ENCODE measurements around the gene TJP2. TPM values are rescaled to one million over a fixed set of nuclear protein-coding genes. Genes with fewer than 3 reads are reported as not detected.

The TJP2 gene
- total and polyA plus RNA-seq, 10 of the 15 experiments (the other 5 are each of a cell fraction or from before 2014, with no cell fraction given), result 6.4 to 59.9 (median 29.7) TPM

DNA sequence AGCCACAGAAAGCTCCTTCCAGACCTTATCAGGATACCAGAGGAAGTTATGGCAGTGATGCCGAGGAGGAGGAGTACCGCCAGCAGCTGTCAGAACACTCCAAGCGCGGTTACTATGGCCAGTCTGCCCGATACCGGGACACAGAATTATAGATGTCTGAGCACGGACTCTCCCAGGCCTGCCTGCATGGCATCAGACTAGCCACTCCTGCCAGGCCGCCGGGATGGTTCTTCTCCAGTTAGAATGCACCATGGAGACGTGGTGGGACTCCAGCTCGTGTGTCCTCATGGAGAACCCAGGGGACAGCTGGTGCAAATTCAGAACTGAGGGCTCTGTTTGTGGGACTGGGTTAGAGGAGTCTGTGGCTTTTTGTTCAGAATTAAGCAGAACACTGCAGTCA lies 80.1 kb downstream of the TJP2 start (continued):
- no peak for TF ChIP-seq CHD1 (IDR thresholded peaks at IDR 0.05; ENCODE audit: low read depth, low read length)

DNA sequence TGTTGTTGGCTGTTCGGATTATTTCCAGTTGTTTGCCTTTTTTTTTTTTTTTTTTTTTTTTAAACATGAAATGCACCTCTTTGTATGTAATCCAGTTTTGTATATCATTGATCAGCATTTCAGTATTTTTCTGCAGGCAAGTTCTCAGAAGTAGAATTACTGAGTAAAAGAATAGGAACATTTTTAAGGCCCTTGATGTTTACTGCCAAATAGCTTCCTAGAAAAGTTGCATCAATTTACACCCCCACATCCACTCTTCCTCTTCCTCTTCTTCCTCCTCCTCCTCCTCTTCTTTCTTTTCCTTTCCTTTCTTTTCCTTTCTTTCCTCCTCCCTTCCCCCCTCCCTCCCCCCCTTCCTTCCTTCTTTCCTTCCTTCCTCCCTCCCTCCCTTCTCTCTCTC lies 81.5 kb downstream of the TJP2 start:
- RAD21 ChIA-PET (ENCODE audit: unreplicated experiment), result no interaction called here
- TF ChIP-seq KDM1A (IDR thresholded peaks at IDR 0.05; ENCODE audit: borderline replicate concordance), result no peak
- TF ChIP-seq ZZZ3 (IDR thresholded peaks at IDR 0.05; ENCODE audit: control insufficient read depth, insufficient read length, low read depth), result no peak
- TF ChIP-seq, protein P1, sequence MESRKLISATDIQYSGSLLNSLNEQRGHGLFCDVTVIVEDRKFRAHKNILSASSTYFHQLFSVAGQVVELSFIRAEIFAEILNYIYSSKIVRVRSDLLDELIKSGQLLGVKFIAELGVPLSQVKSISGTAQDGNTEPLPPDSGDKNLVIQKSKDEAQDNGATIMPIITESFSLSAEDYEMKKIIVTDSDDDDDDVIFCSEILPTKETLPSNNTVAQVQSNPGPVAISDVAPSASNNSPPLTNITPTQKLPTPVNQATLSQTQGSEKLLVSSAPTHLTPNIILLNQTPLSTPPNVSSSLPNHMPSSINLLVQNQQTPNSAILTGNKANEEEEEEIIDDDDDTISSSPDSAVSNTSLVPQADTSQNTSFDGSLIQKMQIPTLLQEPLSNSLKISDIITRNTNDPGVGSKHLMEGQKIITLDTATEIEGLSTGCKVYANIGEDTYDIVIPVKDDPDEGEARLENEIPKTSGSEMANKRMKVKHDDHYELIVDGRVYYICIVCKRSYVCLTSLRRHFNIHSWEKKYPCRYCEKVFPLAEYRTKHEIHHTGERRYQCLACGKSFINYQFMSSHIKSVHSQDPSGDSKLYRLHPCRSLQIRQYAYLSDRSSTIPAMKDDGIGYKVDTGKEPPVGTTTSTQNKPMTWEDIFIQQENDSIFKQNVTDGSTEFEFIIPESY (IDR thresholded peaks at IDR 0.05), result no peak
- TF ChIP-seq KAT2A (conservative IDR thresholded peaks at IDR 0.05; ENCODE audit: control insufficient read depth, low read depth, low read length), result no peak
- TF ChIP-seq NR2F1 (conservative IDR thresholded peaks at IDR 0.05), result no peak
- TF ChIP-seq, protein P2, sequence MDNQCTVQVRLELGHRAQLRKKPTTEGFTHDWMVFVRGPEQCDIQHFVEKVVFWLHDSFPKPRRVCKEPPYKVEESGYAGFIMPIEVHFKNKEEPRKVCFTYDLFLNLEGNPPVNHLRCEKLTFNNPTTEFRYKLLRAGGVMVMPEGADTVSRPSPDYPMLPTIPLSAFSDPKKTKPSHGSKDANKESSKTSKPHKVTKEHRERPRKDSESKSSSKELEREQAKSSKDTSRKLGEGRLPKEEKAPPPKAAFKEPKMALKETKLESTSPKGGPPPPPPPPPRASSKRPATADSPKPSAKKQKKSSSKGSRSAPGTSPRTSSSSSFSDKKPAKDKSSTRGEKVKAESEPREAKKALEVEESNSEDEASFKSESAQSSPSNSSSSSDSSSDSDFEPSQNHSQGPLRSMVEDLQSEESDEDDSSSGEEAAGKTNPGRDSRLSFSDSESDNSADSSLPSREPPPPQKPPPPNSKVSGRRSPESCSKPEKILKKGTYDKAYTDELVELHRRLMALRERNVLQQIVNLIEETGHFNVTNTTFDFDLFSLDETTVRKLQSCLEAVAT (IDR thresholded peaks at IDR 0.05), result no peak
- TF ChIP-seq PAX8 (IDR thresholded peaks at IDR 0.05), result no peak
- TF ChIP-seq, protein P3, sequence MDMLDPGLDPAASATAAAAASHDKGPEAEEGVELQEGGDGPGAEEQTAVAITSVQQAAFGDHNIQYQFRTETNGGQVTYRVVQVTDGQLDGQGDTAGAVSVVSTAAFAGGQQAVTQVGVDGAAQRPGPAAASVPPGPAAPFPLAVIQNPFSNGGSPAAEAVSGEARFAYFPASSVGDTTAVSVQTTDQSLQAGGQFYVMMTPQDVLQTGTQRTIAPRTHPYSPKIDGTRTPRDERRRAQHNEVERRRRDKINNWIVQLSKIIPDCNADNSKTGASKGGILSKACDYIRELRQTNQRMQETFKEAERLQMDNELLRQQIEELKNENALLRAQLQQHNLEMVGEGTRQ (IDR thresholded peaks at IDR 0.05; ENCODE audit: borderline replicate concordance, low read depth, low read length), result no peak
- TF ChIP-seq BHLHE40 (IDR thresholded peaks at IDR 0.05; ENCODE audit: borderline replicate concordance in 1 of 2, low read depth in 2 of 2, low read length in 1 of 2), result no peak
- no peak for TF ChIP-seq RELA (IDR thresholded peaks at IDR 0.05; ENCODE audit: borderline replicate concordance, partially characterized antibody)
- TF ChIP-seq, protein P4, sequence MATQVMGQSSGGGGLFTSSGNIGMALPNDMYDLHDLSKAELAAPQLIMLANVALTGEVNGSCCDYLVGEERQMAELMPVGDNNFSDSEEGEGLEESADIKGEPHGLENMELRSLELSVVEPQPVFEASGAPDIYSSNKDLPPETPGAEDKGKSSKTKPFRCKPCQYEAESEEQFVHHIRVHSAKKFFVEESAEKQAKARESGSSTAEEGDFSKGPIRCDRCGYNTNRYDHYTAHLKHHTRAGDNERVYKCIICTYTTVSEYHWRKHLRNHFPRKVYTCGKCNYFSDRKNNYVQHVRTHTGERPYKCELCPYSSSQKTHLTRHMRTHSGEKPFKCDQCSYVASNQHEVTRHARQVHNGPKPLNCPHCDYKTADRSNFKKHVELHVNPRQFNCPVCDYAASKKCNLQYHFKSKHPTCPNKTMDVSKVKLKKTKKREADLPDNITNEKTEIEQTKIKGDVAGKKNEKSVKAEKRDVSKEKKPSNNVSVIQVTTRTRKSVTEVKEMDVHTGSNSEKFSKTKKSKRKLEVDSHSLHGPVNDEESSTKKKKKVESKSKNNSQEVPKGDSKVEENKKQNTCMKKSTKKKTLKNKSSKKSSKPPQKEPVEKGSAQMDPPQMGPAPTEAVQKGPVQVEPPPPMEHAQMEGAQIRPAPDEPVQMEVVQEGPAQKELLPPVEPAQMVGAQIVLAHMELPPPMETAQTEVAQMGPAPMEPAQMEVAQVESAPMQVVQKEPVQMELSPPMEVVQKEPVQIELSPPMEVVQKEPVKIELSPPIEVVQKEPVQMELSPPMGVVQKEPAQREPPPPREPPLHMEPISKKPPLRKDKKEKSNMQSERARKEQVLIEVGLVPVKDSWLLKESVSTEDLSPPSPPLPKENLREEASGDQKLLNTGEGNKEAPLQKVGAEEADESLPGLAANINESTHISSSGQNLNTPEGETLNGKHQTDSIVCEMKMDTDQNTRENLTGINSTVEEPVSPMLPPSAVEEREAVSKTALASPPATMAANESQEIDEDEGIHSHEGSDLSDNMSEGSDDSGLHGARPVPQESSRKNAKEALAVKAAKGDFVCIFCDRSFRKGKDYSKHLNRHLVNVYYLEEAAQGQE (IDR thresholded peaks at IDR 0.05; ENCODE audit: low read depth, low read length), result no peak
- no peak for TF ChIP-seq NFXL1 (IDR thresholded peaks at IDR 0.05; ENCODE audit: borderline replicate concordance)
- no peak for TF ChIP-seq PAX5 (IDR thresholded peaks at IDR 0.05; ENCODE audit: borderline replicate concordance, low read depth, low read length)
- no peak for TF ChIP-seq NR2C2 (IDR thresholded peaks at IDR 0.05; ENCODE audit: borderline replicate concordance, control insufficient read depth, insufficient read length, low read depth)
- no peak for TF ChIP-seq IRF4 (IDR thresholded peaks at IDR 0.05; ENCODE audit: low read depth, low read length)
- no peak for TF ChIP-seq RFX5 (IDR thresholded peaks at IDR 0.05; ENCODE audit: low read depth, low read length)
- POLR2A ChIA-PET, result no interaction called here
- intact Hi-C loops (cut with micrococcal nuclease; ENCODE audit: unreplicated experiment) (no loop called here), in situ Hi-C loops (cut with MboI) (no loop called here)
- SMC1A ChIA-PET (ENCODE audit: uncharacterized antibody, unreplicated experiment), result interaction anchor here (0.6 kb wide), 1 partner anchor 390 kb away, joined by 3 read pairs; no protein-coding TSS in a partner anchor
- Histone ChIP-seq H3K4me3 (no peak overlapping the region), H3K4me2 (ENCODE audit: control insufficient read depth, insufficient read depth) (no peak overlapping the region), H3K36me3 (ENCODE audit: control insufficient read depth in 2 of 2, insufficient read depth in 2 of 2, low read length in 1 of 2) (peaks cover 9 to 12% of the 10 kb centered on the region in 2 experiments), H3K9ac (ENCODE audit: control insufficient read depth, insufficient read depth, low read length) (no peak overlapping the region), H2AFZ (ENCODE audit: control insufficient read depth, low read depth, low read length) (no peak overlapping the region), H3K4me1 (ENCODE audit: control insufficient read depth, insufficient read depth, low read length) (no peaks in the 10 kb centered on the region), H4K20me1 (ENCODE audit: control insufficient read depth, insufficient read depth) (no peaks in the 10 kb centered on the region), H3K9me3 (replicated peaks; ENCODE audit: control insufficient read depth, insufficient read depth, low read length) (no peaks in the 10 kb centered on the region), H3K27me3 (replicated peaks in 1 of 2; ENCODE audit: control insufficient read depth in 2 of 2, insufficient read depth in 2 of 2, low read length in 1 of 2) (no peaks in the 10 kb centered on the region), H3K79me2 (ENCODE audit: control insufficient read depth, insufficient read depth, low read length) (no peaks in the 10 kb centered on the region), H3K27ac (ENCODE audit: control insufficient read depth, insufficient read depth) (no peak overlapping the region)
- FAIRE-seq (no peak), DNase-seq (ENCODE audit: low read depth, low spot score) (no peak), ATAC-seq (no peak)
- no TSS peak for BruUV-seq (replicated peaks)
- 93% methylated on average over 1 of the region's 1 CpG for WGBS (ENCODE audit: insufficient coverage, insufficient replicate concordance, low lambda C conversion rate, missing lambda C conversion rate)
- CTCF ChIA-PET, result no interaction called here

Measured in GM12878 (cell line).